K562 (cell line): ENCODE measurements around the gene C16orf86. TPM values are rescaled to one million over a fixed set of nuclear protein-coding genes. Genes with fewer than 3 reads are reported as not detected.

Source experiments
- ATAC-seq: fragments of 200-7000 bp; cut with Tn5 transposase; 3 replicates; pipeline ENCODE4 v1.9.1; 2020; ENCODE audit warnings: moderate library complexity
- BruUV-seq: library from RNA; stranded (reverse); fragments of 400-500 nt; replicated peaks from 2 replicates; lab custom pipeline; 2021; lab: Mats Ljungman, UMichigan
- CTCF ChIA-PET: fragments of 300-600 bp; formaldehyde crosslinking; extraction: SDS; loops from one replicate; lab custom pipeline; 2021; ENCODE audit warnings: low intra/inter-chr PET ratio; lab: Yijun Ruan, JAX
- POLR2A ChIA-PET: fragments of 300-600, 350-650 bp; sonication (Branson Sonifier 250); formaldehyde crosslinking; extraction: SDS; loops from one replicate; lab custom pipeline; 2021; ENCODE audit warnings: antibody characterized with exemption, inconsistent platforms; lab: Yijun Ruan, JAX
- DNase-seq, 4 experiments: peaks; one replicate each; pipeline versions ENCODE4 v3.0.0 to v3.0.0-alpha.2; 2011 to 2018; ENCODE audit warnings: low spot score in 3 of 4, mixed read lengths in 3 of 4; ENCODE audit errors: extremely low read depth in 1 of 4
- FAIRE-seq: peaks from 2 replicates; lab custom pipeline; 2011; peaks lifted over from hg19 to GRCh38; lab: Jason Lieb, UNC
- H2AFZ ChIP-seq: 2 replicates; pipeline ENCODE4 v1.6.0; 2011; ENCODE audit warnings: low read depth, low read length, control low read depth, inconsistent platforms
- H3K27ac ChIP-seq: fragments of 200-600 bp; 3 replicates; pipeline ENCODE4 v1.8.0; 2011; ENCODE audit warnings: low read depth, mild to moderate bottlenecking, control low read depth, inconsistent platforms, low read length, moderate library complexity, mixed read lengths; ENCODE audit errors: extremely low read depth
- H3K27me3 ChIP-seq, 2 experiments: fragments of 300-600 bp in 1 of 2; 2 replicates in 1 of 2; 3 replicates in 1 of 2; pipeline versions ENCODE4 v1.6.0 to v1.8.0; 2011; ENCODE audit warnings: inconsistent platforms in 2 of 2, low read length in 2 of 2, mild to moderate bottlenecking in 1 of 2, mixed read lengths in 1 of 2, moderate library complexity in 1 of 2; ENCODE audit not compliant: control insufficient read depth in 2 of 2, insufficient read depth in 2 of 2
- H3K36me3 ChIP-seq: fragments of 300-600 bp; 3 replicates; pipeline ENCODE4 v1.8.0; 2011; ENCODE audit warnings: mild to moderate bottlenecking, low read length, inconsistent platforms; ENCODE audit not compliant: control insufficient read depth, insufficient read depth
- H3K4me1 ChIP-seq, 2 experiments: fragments of 200-600 bp in 1 of 2; replicated peaks in 1 of 2; 2 replicates in 1 of 2; 3 replicates in 1 of 2; pipeline versions ENCODE4 v1.5.1 to v1.8.0; 2011; ENCODE audit warnings: inconsistent platforms in 2 of 2, low read length in 2 of 2, mild to moderate bottlenecking in 1 of 2, mixed read lengths in 1 of 2, moderate library complexity in 1 of 2; ENCODE audit not compliant: control insufficient read depth in 2 of 2, insufficient read depth in 2 of 2
- H3K4me2 ChIP-seq: 2 replicates; pipeline ENCODE4 v1.6.1; 2011; ENCODE audit warnings: low read length, control low read depth, inconsistent platforms, mixed read lengths; ENCODE audit not compliant: insufficient read depth
- H3K4me3 ChIP-seq: fragments of 200-600 bp; sonication (generic), shearing (Covaris generic); 2 replicates; pipeline ENCODE4 v1.5.1; 2016; ENCODE audit warnings: control low read depth, inconsistent platforms
- H3K79me2 ChIP-seq: fragments of 200-600 bp; 3 replicates; pipeline ENCODE4 v1.8.0; 2011; ENCODE audit warnings: low read length, inconsistent platforms; ENCODE audit not compliant: control insufficient read depth, insufficient read depth
- H3K9ac ChIP-seq, 2 experiments: 2 replicates each; pipeline versions ENCODE4 v1.6.0 to v1.6.1; 2011; ENCODE audit warnings: low read depth in 2 of 2, low read length in 2 of 2, control low read depth in 1 of 2, inconsistent platforms in 1 of 2, mild to moderate bottlenecking in 1 of 2, mixed read lengths in 1 of 2; ENCODE audit not compliant: insufficient read depth in 1 of 2
- H3K9me1 ChIP-seq: one replicate; pipeline ENCODE4 v1.6.0; 2011; ENCODE audit warnings: inconsistent platforms, mild to moderate bottlenecking, low read length, moderate library complexity; ENCODE audit not compliant: control insufficient read depth, insufficient read depth
- H3K9me3 ChIP-seq: replicated peaks from 2 replicates; pipeline ENCODE4 v1.5.1; 2011; ENCODE audit warnings: low read depth, low read length, inconsistent platforms; ENCODE audit not compliant: control insufficient read depth, insufficient read depth
- H4K20me1 ChIP-seq: replicated peaks from 2 replicates; pipeline ENCODE4 v1.6.1; 2011; ENCODE audit warnings: low read length, inconsistent platforms, mixed read lengths; ENCODE audit not compliant: control insufficient read depth, insufficient read depth
- CAMTA2 ChIP-seq: fragments of 250-450 bp; sonication (Bioruptor Pico); conservative IDR thresholded peaks from 2 replicates; pipeline ENCODE4 v1.5.1; 2022
- CC2D1A ChIP-seq: fragments of 450-650 bp; IDR thresholded peaks from 2 replicates; pipeline ENCODE4 v1.6.1; 2017; ENCODE audit warnings: mild to moderate bottlenecking
- GTF3C2 ChIP-seq: IDR thresholded peaks from 3 replicates; pipeline ENCODE4 v1.6.1; 2011; ENCODE audit warnings: borderline replicate concordance, mild to moderate bottlenecking, moderate library complexity; ENCODE audit not compliant: insufficient read length; ENCODE audit errors: extremely low read depth
- MITF ChIP-seq: IDR thresholded peaks from 2 replicates; pipeline ENCODE4 v1.6.1; 2014; ENCODE audit warnings: antibody characterized with exemption
- ZHX1 ChIP-seq: fragments of 150-350 bp; conservative IDR thresholded peaks from 2 replicates; pipeline ENCODE4 v1.6.1; 2014; ENCODE audit warnings: low read length
- ZNF134 ChIP-seq: fragments of 250-450 bp; sonication (Bioruptor Pico); conservative IDR thresholded peaks from 2 replicates; pipeline ENCODE4 v1.4.0; 2020
- ZSCAN29 ChIP-seq: fragments of 450-650 bp; IDR thresholded peaks from 2 replicates; pipeline ENCODE4 v1.6.1; 2017
- WGBS: fragments of 100-300 bp; shearing (Covaris generic); methylation state at CpG from one replicate; pipeline ENCODE4 v1.1.6; 2016; ENCODE audit warnings: low coverage, mixed read lengths; ENCODE audit not compliant: insufficient coverage; ENCODE audit errors: missing lambda C conversion rate; 5-methylcytosine and 5-hydroxymethylcytosine counted together
- in situ Hi-C: fragments of 300-500 bp; cut with MboI; formaldehyde crosslinking; loops from 4 replicates; pipeline ENCODE4 v1.15.0; 2018; ENCODE audit warnings: inconsistent platforms, mixed read lengths
- intact Hi-C: fragments of 100-400 bp; cut with micrococcal nuclease; formaldehyde crosslinking; loops from 2 replicates; pipeline ENCODE4 v1.14.2; 2022
- polyA plus RNA-seq, 8 experiments: library from polyadenylated mRNA; depleted of rRNA in 4 of 8; stranded (reverse) in 5 of 8; unstranded in 3 of 8; fragments of >200 nt; fragmentation: Nextera tagmentation in 2 of 8; fragmentation: Illumina TruSeq in 1 of 8; extraction: Ambion mirVana in 2 of 8; extraction: Trizol in 1 of 8; gene quantifications; 2 replicates each; pipeline versions ENCODE4 v1.2.1 to v1.2.3, GENCODE V29; 2011 to 2014; ENCODE audit warnings: inconsistent platforms in 1 of 8, missing spikeins in 1 of 8
- total RNA-seq, 7 experiments: library from RNA; depleted of rRNA in 6 of 7; stranded (reverse); fragments of >200 nt in 6 of 7; fragmentation: Illumina TruSeq in 2 of 7; extraction: Trizol in 2 of 7; gene quantifications; 2 replicates each; pipeline versions ENCODE4 v1.2.1 to v1.2.3, GENCODE V29; 2011 to 2021; ENCODE audit warnings: low replicate concordance in 1 of 7

Gene C16orf86
- total and polyA plus RNA-seq, 9 of the 15 experiments (the other 6 are each of a cell fraction or from before 2014, with no cell fraction given) = 0.13 to 1.2 (median 0.27) TPM; not detected in 3

GRCh38 chr16:67694611-67695010 lies 28.0 kb downstream of the C16orf86 start:
- no peak overlapping the region for H3K9ac ChIP-seq
- H3K36me3 ChIP-seq = peaks cover 8% of the 10 kb centered on the region; the same call in 1 of the 3 replicates
- in situ Hi-C loops = no loop called here
- no peaks in the 10 kb centered on the region for H3K27me3 ChIP-seq
- WGBS = 31% methylated on average over 2 of the region's 2 CpGs
- DNase-seq = no peak
- no peaks in the 10 kb centered on the region; a peak in 1 of 5 replicates for H3K4me1 ChIP-seq
- no peaks in the 10 kb centered on the region for H3K79me2 ChIP-seq
- no peak for ATAC-seq
- H3K4me3 ChIP-seq = no peak overlapping the region
- intact Hi-C loops = no loop called here
- no peaks in the 10 kb centered on the region for H4K20me1 ChIP-seq
- POLR2A ChIA-PET = interaction anchor here (0.6 kb wide), 1 partner anchor 215 kb away, joined by 4 read pairs; no protein-coding TSS in a partner anchor
- H2AFZ ChIP-seq = no peak overlapping the region
- H3K27ac ChIP-seq = no peak overlapping the region
- FAIRE-seq = no peak
- no peaks in the 10 kb centered on the region; the same call in none of the 2 replicates for H3K9me3 ChIP-seq
- H3K9me1 ChIP-seq = no peaks in the 10 kb centered on the region
- TF ChIP-seq MITF (no peak), ZSCAN29 (no peak), CAMTA2 (CRISPR knock-in tag) (no peak), GTF3C2 (no peak), CC2D1A (no peak), ZNF134 (CRISPR knock-in tag) (no peak), ZHX1 (no peak)
- no peak overlapping the region for H3K4me2 ChIP-seq
- CTCF ChIA-PET = no interaction called here
- no TSS peak for BruUV-seq
